GM10248 (cell line): ENCODE results near the gene HOATZ.

Experiments used
- CTCF ChIA-PET: fragments of 300-600 bp; sonication (Branson Sonifier 250); formaldehyde crosslinking; extraction: SDS; loops from one replicate; lab custom pipeline; 2021; ENCODE audit warnings: antibody characterized with exemption; lab: Yijun Ruan, JAX
- POLR2A ChIA-PET: fragments of 350-650 bp; sonication (Branson Sonifier 250); formaldehyde crosslinking; extraction: SDS; loops from one replicate; lab custom pipeline; 2020; ENCODE audit warnings: antibody characterized with exemption; lab: Yijun Ruan, JAX
- DNase-seq: peaks from one replicate; pipeline ENCODE4 v3.0.0; 2012; ENCODE audit errors: extremely low spot score
- TF ChIP-seq, protein P1 (sequence below): IDR thresholded peaks from 2 replicates; pipeline ENCODE4 v1.5.1; 2012; ENCODE audit warnings: mild to moderate bottlenecking, low read depth; ENCODE audit errors: extremely low read depth, missing control alignments, control extremely low read depth

HOATZ gene

DNA sequence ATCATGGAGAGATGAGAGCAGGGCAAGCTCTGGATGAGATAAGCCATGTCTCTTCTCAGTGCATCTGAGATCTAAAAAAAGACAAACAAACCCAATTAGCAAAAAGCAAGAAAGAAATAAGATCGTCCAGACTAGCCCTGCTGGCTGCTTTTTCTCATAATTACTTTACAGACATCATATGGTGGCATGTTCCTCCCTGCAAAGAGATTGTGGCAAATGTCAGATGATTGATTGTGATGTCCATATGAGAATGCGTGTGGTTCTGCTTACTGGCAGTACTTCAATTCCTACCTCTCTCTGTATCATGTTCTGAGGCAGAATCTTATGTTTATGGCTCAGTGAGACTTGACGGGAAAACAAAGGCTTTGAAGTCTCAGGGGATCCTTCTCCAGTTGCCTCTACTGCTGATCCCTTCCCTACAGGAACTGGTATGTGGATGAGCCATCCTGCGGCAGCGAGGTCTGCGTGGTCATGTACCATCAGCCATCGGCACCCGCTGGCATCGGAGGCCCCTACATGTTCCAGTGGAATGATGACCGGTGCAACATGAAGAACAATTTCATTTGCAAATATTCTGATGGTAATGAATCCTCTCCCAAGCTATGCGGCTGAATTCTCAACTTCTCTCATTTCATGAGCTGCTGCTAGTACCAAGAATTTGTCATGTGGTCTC, 34.8 kb downstream of the HOATZ start:
- DNase-seq, result no peak
- ChIA-PET POLR2A (no interaction called here), CTCF (interaction anchor here (1.4 kb wide), 1 partner anchor 18 kb away, joined by 3 read pairs; no protein-coding TSS in a partner anchor)
- TF ChIP-seq, protein P1, sequence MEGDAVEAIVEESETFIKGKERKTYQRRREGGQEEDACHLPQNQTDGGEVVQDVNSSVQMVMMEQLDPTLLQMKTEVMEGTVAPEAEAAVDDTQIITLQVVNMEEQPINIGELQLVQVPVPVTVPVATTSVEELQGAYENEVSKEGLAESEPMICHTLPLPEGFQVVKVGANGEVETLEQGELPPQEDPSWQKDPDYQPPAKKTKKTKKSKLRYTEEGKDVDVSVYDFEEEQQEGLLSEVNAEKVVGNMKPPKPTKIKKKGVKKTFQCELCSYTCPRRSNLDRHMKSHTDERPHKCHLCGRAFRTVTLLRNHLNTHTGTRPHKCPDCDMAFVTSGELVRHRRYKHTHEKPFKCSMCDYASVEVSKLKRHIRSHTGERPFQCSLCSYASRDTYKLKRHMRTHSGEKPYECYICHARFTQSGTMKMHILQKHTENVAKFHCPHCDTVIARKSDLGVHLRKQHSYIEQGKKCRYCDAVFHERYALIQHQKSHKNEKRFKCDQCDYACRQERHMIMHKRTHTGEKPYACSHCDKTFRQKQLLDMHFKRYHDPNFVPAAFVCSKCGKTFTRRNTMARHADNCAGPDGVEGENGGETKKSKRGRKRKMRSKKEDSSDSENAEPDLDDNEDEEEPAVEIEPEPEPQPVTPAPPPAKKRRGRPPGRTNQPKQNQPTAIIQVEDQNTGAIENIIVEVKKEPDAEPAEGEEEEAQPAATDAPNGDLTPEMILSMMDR, result no peak

DNA sequence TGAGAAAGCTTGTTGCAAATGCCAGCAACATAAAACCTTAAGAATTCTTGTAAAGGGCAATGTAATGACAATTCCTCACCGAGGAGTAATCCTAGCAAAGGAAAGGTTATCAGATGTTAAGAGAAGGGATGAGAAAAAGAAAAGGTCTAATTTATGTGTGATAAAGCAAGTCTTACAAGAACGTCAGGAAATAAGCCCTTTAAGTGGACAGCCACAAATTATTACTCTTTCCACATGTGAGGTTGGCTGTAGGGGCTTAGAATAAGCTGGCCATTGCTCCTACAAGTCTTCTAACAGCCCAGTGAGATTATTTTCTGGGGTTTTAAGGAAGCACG, 35.3 kb downstream of the HOATZ start:
- ChIA-PET POLR2A (no interaction called here), CTCF (interaction anchor here (1.4 kb wide), 1 partner anchor 18 kb away, joined by 3 read pairs; no protein-coding TSS in a partner anchor)
- TF ChIP-seq, protein P1, result no peak
- no peak for DNase-seq

GRCh38 chr11:111550258-111550657, 35.7 kb downstream of the HOATZ start:
- CTCF ChIA-PET, result interaction anchor here (1.4 kb wide), 2 partner anchors 10 to 19 kb away, joined by 3 read pairs; no protein-coding TSS in a partner anchor
- POLR2A ChIA-PET, result no interaction called here
- no peak for DNase-seq
- TF ChIP-seq, protein P1, result no peak

DNA sequence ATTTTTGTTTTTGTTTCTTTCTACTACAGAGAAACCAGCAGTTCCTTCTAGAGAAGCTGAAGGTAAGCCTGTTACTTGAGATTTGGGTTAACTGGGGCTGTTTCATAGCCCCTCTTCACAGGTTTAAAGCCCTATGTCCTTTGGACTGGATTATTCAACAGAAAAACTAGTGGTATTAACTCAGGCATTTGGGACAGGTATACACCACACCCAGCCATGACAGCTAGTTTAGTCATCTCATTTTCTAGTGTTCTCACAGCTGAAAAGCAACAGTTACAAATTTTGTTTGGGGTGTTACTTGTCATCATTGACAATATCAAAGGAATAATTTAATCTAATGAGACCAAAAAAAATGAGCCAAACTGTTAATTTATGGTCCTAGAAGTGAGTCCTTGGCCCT, 40.0 kb downstream of the HOATZ start:
- no peak for DNase-seq
- TF ChIP-seq, protein P1, result no peak
- ChIA-PET CTCF (interaction anchor here (1.0 to 1.2 kb wide), 3 partner anchors 8 to 32 kb away, joined by 3 to 4 read pairs (median 3); no protein-coding TSS in a partner anchor), POLR2A (no interaction called here)

DNA sequence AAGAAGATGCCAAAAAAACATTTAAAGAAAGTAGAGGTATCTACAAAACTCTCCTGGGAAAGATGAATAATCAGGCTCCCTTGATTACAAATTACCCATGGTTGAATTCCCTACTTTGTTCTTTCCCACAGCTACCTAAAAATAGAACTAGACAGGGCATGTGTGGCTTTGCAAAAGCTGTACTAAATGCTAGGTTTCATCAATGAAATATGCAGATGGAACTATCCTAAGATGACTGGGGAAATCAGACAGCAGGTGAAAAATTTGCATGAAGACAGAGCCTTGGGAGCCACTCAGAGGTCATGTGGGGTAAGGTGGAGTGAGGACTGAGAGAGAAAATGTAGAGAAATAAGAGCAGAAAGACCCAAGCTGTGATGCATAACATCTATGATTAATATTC, 40.7 kb downstream of the HOATZ start:
- ChIA-PET POLR2A (no interaction called here), CTCF (no interaction called here)
- TF ChIP-seq, protein P1, result no peak
- no peak for DNase-seq

- TF ChIP-seq, protein P1, result no peak
- DNase-seq, result no peak
- POLR2A ChIA-PET, result no interaction called here
- CTCF ChIA-PET, result no interaction called here
Measured at GRCh38 chr11:111557425-111558111, 43.0 kb downstream of the HOATZ start.
